GM12864 (cell line): ENCODE measurements around the gene ZFAND3.

ENCODE experiments used
- DNase-seq: peaks from one replicate; pipeline ENCODE4 v3.0.0-alpha.2; 2011; ENCODE audit warnings: low read depth
- H3K4me3 ChIP-seq: 2 replicates; pipeline ENCODE4 v1.5.1; 2011; ENCODE audit warnings: mild to moderate bottlenecking, low read depth, low read length, control low read depth
- CTCF ChIP-seq: IDR thresholded peaks from 2 replicates; pipeline ENCODE4 v1.5.1; 2011; ENCODE audit warnings: low read depth, mild to moderate bottlenecking, moderate library complexity, low read length, control low read depth, inconsistent platforms; ENCODE audit errors: missing control alignments

Gene ZFAND3

GRCh38 chr6:38150021-38150420 is 330.5 kb downstream of the ZFAND3 start:
- no peak overlapping the region for H3K4me3 ChIP-seq
- no peak for DNase-seq
- TF ChIP-seq CTCF: no peak

GRCh38 chr6:38150681-38151296 is 331.3 kb downstream of the ZFAND3 start:
- H3K4me3 ChIP-seq: no peak overlapping the region
- DNase-seq: no peak
- TF ChIP-seq CTCF: no peak

GRCh38 chr6:38151580-38152500 is 332.3 kb downstream of the ZFAND3 start:
- TF ChIP-seq CTCF: no peak
- H3K4me3 ChIP-seq: no peak overlapping the region
- DNase-seq: no peak

- no peak for DNase-seq
- no peak for TF ChIP-seq CTCF
- no peak overlapping the region for H3K4me3 ChIP-seq
These were observed 333.1 kb downstream of the ZFAND3 start for GRCh38 chr6:38152620-38153019.

GRCh38 chr6:38153076-38153797 is 333.7 kb downstream of the ZFAND3 start:
- no peak for TF ChIP-seq CTCF
- no peak for DNase-seq

GRCh38 chr6:38153798-38154345 is 334.3 kb downstream of the ZFAND3 start:
- TF ChIP-seq CTCF: no peak
- no peak for DNase-seq
- H3K4me3 ChIP-seq: no peak overlapping the region

More at GRCh38 chr6:38153076-38153797, 333.7 kb downstream of the ZFAND3 start:
- H3K4me3 ChIP-seq: no peak overlapping the region
